Subcutaneous abdominal adipose tissue (tissue), 5 donors: ENCODE data around the gene RPGR.

ENCODE experiments used
- H3K27ac ChIP-seq: one replicate; pipeline ENCODE4 v1.7.0; 2013; ENCODE audit warnings: low read depth, mild to moderate bottlenecking, inconsistent platforms, low read length, moderate library complexity
- H3K27me3 ChIP-seq, 5 donors: one replicate each; pipeline ENCODE4 v1.7.0; 2013; ENCODE audit warnings: low read length in 5 of 5, inconsistent platforms in 1 of 5; ENCODE audit not compliant: control insufficient read depth in 5 of 5, insufficient read depth in 4 of 5
- H3K36me3 ChIP-seq, 5 donors: one replicate each; pipeline ENCODE4 v1.7.0; 2013; ENCODE audit warnings: low read length in 5 of 5; ENCODE audit not compliant: control insufficient read depth in 5 of 5, insufficient read depth in 5 of 5
- H3K4me1 ChIP-seq, 5 donors: one replicate each; pipeline ENCODE4 v1.7.0; 2013; ENCODE audit warnings: low read length in 5 of 5, mild to moderate bottlenecking in 3 of 5, moderate library complexity in 1 of 5; ENCODE audit not compliant: control insufficient read depth in 5 of 5, insufficient read depth in 5 of 5
- H3K4me3 ChIP-seq, 5 donors: one replicate each; pipeline ENCODE4 v1.7.0; 2013; ENCODE audit warnings: low read length in 5 of 5, low read depth in 1 of 5
- H3K9ac ChIP-seq, 5 donors: one replicate each; pipeline ENCODE4 v1.7.0; 2013; ENCODE audit warnings: low read length in 5 of 5, mild to moderate bottlenecking in 4 of 5, moderate library complexity in 3 of 5
- H3K9me3 ChIP-seq, 5 donors: one replicate each; pipeline ENCODE4 v1.7.0; 2013; ENCODE audit warnings: low read length in 5 of 5; ENCODE audit not compliant: control insufficient read depth in 5 of 5
- donor health status: healthy.
- donor health status: healthy.
- donor health status: healthy.
- donor health status: healthy.
- donor health status: healthy.

RPGR gene, protein sequence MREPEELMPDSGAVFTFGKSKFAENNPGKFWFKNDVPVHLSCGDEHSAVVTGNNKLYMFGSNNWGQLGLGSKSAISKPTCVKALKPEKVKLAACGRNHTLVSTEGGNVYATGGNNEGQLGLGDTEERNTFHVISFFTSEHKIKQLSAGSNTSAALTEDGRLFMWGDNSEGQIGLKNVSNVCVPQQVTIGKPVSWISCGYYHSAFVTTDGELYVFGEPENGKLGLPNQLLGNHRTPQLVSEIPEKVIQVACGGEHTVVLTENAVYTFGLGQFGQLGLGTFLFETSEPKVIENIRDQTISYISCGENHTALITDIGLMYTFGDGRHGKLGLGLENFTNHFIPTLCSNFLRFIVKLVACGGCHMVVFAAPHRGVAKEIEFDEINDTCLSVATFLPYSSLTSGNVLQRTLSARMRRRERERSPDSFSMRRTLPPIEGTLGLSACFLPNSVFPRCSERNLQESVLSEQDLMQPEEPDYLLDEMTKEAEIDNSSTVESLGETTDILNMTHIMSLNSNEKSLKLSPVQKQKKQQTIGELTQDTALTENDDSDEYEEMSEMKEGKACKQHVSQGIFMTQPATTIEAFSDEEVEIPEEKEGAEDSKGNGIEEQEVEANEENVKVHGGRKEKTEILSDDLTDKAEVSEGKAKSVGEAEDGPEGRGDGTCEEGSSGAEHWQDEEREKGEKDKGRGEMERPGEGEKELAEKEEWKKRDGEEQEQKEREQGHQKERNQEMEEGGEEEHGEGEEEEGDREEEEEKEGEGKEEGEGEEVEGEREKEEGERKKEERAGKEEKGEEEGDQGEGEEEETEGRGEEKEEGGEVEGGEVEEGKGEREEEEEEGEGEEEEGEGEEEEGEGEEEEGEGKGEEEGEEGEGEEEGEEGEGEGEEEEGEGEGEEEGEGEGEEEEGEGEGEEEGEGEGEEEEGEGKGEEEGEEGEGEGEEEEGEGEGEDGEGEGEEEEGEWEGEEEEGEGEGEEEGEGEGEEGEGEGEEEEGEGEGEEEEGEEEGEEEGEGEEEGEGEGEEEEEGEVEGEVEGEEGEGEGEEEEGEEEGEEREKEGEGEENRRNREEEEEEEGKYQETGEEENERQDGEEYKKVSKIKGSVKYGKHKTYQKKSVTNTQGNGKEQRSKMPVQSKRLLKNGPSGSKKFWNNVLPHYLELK

DNA sequence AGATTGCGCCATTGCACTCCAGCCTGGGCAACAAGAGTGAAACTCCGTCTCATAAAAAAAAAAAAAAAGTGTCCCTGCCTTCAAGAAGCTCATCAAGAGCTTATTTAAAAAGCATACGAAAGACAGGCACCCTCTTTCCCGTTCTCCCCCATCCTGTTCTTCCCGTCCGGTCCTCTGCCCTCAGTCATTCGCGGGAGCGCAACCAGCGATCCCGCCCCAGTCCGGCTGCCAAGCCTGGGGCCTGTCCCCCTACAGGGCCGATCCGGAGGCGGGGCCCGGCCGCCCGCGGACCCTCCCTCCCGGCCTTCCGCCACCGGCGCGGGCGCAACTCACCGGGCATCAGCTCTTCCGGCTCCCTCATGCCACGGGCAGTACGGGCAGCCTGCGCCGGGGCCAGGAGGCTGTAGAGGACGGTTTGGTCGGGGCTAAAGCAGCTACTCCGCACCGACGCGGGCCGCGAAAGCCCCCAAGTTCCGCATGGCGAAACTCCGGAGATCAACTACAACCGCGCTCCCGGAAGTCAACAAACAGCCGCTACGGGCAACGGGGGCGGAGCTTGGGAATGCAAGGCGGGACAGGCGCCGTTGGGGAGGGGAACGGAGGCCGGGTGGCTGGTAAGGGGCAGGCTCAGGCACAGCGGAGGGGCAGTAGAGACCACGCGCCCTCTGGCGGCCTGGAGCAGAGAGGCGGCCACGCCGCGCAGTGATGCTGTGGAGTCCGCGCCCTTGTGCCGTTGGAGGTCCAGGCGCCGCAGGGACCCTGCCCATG is at the start of gene RPGR:
TSS of gene RPGR (minus strand) at position 503 of the 768 bp plus-strand sequence. CDS start at position 361, 142 bp downstream.
- H3K4me1 ChIP-seq, result peaks cover 0 to 11% (median 0%) of the 10 kb centered on the region in 5 donors
- H3K9ac ChIP-seq, result peak within 1 kb of the TSS; percentile 44 to 76 (median 72)
- H3K9me3 ChIP-seq, result no peaks in the 10 kb centered on the region
- H3K4me3 ChIP-seq, result peak within 1 kb of the TSS; percentile 65 to 76 (median 72)
- H3K27me3 ChIP-seq, result peaks cover 0 to 6% (median 4%) of the 10 kb centered on the region in 5 donors
- H3K36me3 ChIP-seq, result no peaks in the 10 kb centered on the region
- peak within 1 kb of the TSS; percentile 75 for H3K27ac ChIP-seq

DNA sequence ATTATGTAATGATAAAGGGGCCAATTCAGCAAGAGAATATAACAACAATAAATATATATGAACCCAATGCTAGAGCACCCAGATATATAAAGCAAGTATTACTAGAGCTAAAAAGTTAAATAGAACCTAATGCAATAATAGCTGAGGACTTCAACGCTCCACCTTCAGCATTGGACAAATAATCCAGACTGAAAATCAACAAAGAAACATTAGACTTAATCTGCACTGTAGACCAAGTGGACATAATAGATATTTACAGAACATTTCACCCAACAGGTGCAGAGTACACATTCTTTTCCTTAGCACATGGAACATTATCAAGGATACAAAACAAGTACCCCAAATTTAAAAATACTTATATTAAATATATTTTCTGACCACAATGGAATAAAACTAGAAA is 49.4 kb upstream of the RPGR start:
- H3K9ac ChIP-seq, result no peak overlapping the region
- H3K9me3 ChIP-seq, result peaks cover 0 to 2% (median 0%) of the 10 kb centered on the region in 5 donors
- no peaks in the 10 kb centered on the region for H3K4me1 ChIP-seq
- H3K36me3 ChIP-seq, result no peaks in the 10 kb centered on the region
- H3K4me3 ChIP-seq, result no peak overlapping the region
- H3K27me3 ChIP-seq, result peaks cover 2 to 14% (median 4%) of the 10 kb centered on the region in 5 donors
- H3K27ac ChIP-seq, result no peak overlapping the region

DNA sequence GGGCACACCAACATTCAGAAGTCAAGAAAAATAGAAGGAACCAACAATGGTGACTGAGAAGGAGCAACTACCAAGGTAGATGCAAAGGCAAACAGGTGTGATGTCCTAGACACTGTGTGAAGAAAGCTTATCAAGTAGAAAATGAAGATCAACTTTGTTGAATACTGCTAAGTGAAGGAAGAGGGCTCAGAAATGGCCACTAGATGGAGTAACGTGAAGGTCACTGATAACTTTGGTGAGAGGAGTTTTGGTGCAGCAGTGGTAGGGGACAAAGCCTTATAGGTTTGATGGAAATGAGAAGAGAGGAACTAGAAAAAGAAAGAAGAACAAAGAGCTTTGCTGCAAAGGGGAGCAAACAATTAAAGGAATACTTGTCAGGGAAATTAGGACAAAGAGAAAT is 48.6 kb upstream of the RPGR start:
- Histone ChIP-seq H3K27me3 (peaks cover 2 to 14% (median 4%) of the 10 kb centered on the region in 5 donors), H3K9ac (no peak overlapping the region), H3K4me1 (no peaks in the 10 kb centered on the region), H3K36me3 (no peaks in the 10 kb centered on the region), H3K27ac (no peak overlapping the region), H3K4me3 (no peak overlapping the region), H3K9me3 (peaks cover 0 to 2% (median 0%) of the 10 kb centered on the region in 5 donors)

DNA sequence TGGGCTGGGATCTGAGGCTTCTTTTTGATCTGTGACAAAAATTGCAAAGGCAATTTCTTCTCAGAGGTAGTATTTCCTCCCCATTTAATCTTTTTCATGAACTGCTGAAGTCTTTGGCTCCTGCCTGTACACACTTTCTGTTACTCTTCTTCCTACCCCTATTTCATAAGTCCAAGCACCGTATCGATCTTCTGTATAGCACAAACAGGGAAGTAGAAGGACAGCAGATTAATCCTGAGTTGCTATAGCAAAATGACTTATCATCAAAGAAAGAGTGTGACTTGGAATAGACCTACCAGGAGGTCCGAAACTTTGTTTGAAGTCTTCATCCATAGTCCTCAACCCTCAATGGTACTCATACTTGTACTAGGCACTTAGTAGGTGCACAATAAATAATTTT is 47.1 kb upstream of the RPGR start:
- H3K4me3 ChIP-seq, result no peak overlapping the region
- H3K36me3 ChIP-seq, result no peaks in the 10 kb centered on the region
- H3K9me3 ChIP-seq, result peaks cover 0 to 2% (median 0%) of the 10 kb centered on the region in 5 donors
- H3K4me1 ChIP-seq, result no peaks in the 10 kb centered on the region
- H3K27me3 ChIP-seq, result peaks cover 2 to 14% (median 4%) of the 10 kb centered on the region in 5 donors
- no peak overlapping the region for H3K27ac ChIP-seq
- no peak overlapping the region for H3K9ac ChIP-seq

DNA sequence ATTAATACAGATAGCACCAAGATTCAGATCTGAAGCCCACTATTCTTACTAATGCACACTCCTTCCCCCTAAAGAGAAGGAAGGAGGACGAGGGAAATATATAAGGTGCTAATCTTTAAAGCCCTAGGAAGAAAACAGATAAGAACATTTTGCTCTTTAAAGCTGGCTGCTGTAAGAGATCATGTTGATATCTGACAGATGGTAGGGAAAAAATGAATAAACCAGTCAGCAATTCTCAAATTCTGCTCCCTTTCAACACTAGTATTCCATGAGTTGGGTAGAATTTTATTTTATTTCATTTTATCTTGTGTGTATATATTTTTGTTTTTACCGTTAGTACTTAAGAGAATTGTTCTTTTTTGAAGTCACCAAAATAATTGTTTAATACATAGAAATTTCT is 44.3 kb upstream of the RPGR start:
- Histone ChIP-seq H3K27me3 (peaks cover 2 to 14% (median 3%) of the 10 kb centered on the region in 5 donors), H3K4me3 (no peak overlapping the region), H3K27ac (no peak overlapping the region), H3K4me1 (no peaks in the 10 kb centered on the region), H3K36me3 (no peaks in the 10 kb centered on the region), H3K9ac (no peak overlapping the region), H3K9me3 (no peaks in the 10 kb centered on the region)

DNA sequence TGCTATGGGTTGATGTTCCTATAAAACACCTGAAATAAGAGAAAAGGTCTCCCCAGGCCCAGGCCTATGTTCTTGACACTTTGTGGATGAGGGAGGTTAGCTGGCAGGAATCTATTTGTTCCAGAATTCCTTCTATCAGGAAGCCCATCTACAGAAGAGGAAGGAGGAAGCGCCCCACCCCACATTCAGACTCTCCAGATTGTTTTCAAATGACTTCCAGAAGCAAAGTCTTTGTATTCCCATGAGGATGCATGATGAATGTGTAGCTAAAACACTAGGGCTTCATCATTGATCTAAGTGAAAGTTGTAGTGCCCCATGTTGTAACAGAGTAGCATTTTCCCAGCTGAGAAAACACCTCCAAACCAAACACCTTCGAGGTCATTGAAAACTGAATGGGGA is 41.5 kb upstream of the RPGR start:
- no peaks in the 10 kb centered on the region for H3K4me1 ChIP-seq
- H3K4me3 ChIP-seq, result no peak overlapping the region
- no peak overlapping the region for H3K9ac ChIP-seq
- H3K36me3 ChIP-seq, result no peaks in the 10 kb centered on the region
- peaks cover 0 to 6% (median 0%) of the 10 kb centered on the region in 5 donors for H3K27me3 ChIP-seq
- H3K9me3 ChIP-seq, result no peaks in the 10 kb centered on the region
- no peak overlapping the region for H3K27ac ChIP-seq

DNA sequence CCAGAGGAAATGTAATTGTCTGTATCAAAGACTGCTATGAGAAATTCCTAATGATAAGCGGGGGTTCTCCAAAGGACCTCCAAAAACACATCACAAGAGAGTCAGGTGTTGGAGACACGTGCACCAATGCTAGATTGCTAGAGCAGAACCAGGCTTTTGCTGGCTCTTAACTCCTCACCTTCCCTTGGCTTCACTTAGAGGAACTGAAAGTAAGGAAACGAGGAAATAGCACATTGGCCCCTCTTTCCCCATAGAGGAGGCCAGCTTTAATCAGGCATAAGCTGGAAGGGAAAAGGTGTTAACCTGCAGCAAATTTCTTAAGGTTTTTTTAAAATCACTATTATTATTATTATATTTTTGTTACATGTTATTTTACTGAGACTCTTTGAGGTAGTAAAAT is 38.6 kb upstream of the RPGR start:
- Histone ChIP-seq H3K36me3 (no peaks in the 10 kb centered on the region), H3K27me3 (peaks cover 0 to 6% (median 0%) of the 10 kb centered on the region in 5 donors), H3K9ac (no peak overlapping the region), H3K4me1 (no peaks in the 10 kb centered on the region), H3K27ac (no peak overlapping the region), H3K9me3 (no peaks in the 10 kb centered on the region), H3K4me3 (no peak overlapping the region)

DNA sequence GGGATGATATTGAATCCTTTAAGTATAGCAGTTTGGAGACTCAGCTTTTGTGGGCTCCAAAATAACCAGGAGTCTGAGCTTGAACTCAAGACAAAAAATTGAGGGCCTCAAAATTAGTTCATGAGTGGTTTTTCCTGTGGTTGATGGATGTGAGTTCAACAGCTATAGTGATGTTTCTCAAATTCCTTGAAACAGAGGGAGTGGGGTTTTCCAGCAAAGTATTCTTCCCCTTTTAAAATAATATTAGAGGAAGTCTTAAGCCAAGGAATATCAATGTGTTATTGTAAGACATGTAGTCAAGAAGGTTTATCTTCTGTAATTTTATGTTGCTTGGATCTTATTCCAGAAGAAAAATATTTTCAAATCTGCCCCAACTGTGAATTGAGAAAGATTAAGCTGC is 35.7 kb upstream of the RPGR start:
- no peaks in the 10 kb centered on the region for H3K4me1 ChIP-seq
- H3K9ac ChIP-seq, result no peak overlapping the region
- H3K27me3 ChIP-seq, result peaks cover 0 to 6% (median 0%) of the 10 kb centered on the region in 5 donors
- H3K27ac ChIP-seq, result no peak overlapping the region
- H3K36me3 ChIP-seq, result no peaks in the 10 kb centered on the region
- H3K4me3 ChIP-seq, result no peak overlapping the region
- H3K9me3 ChIP-seq, result no peaks in the 10 kb centered on the region
